Measurements from ENCODE around the gene ERAS.
"Not testable (repeated sequence)": the region's sequence is repeated elsewhere in the genome, so short reads cannot be mapped to it uniquely, and the experiment has no call there.

- not testable (repeated sequence) for TF ChIP-seq CTCF, POLR2A (IDR thresholded peaks at IDR 0.05)
These were observed 50.6 kb downstream of the ERAS start for GRCh38 chrX:48876944-48877343.
